K562 (cell line): ENCODE results near the gene CNOT2. TPM values are rescaled to one million over a fixed set of nuclear protein-coding genes. Genes with fewer than 3 reads are reported as not detected.

ENCODE experiments used
- ATAC-seq: fragments of 200-7000 bp; cut with Tn5 transposase; 3 replicates; pipeline ENCODE4 v1.9.1; 2020; ENCODE audit warnings: moderate library complexity
- BruUV-seq: library from RNA; stranded (reverse); fragments of 400-500 nt; replicated peaks from 2 replicates; lab custom pipeline; 2021; lab: Mats Ljungman, UMichigan
- CTCF ChIA-PET: fragments of 300-600 bp; formaldehyde crosslinking; extraction: SDS; loops from one replicate; lab custom pipeline; 2021; ENCODE audit warnings: low intra/inter-chr PET ratio; lab: Yijun Ruan, JAX
- POLR2A ChIA-PET: fragments of 300-600, 350-650 bp; sonication (Branson Sonifier 250); formaldehyde crosslinking; extraction: SDS; loops from one replicate; lab custom pipeline; 2021; ENCODE audit warnings: antibody characterized with exemption, inconsistent platforms; lab: Yijun Ruan, JAX
- DNase-seq, 4 experiments: peaks; one replicate each; pipeline versions ENCODE4 v3.0.0 to v3.0.0-alpha.2; 2011 to 2018; ENCODE audit warnings: low spot score in 3 of 4, mixed read lengths in 3 of 4; ENCODE audit errors: extremely low read depth in 1 of 4
- FAIRE-seq: peaks from 2 replicates; lab custom pipeline; 2011; peaks lifted over from hg19 to GRCh38; lab: Jason Lieb, UNC
- H2AFZ ChIP-seq: 2 replicates; pipeline ENCODE4 v1.6.0; 2011; ENCODE audit warnings: low read depth, low read length, control low read depth, inconsistent platforms
- H3K27ac ChIP-seq: fragments of 200-600 bp; 3 replicates; pipeline ENCODE4 v1.8.0; 2011; ENCODE audit warnings: low read depth, mild to moderate bottlenecking, control low read depth, inconsistent platforms, low read length, moderate library complexity, mixed read lengths; ENCODE audit errors: extremely low read depth
- H3K27me3 ChIP-seq, 2 experiments: fragments of 300-600 bp in 1 of 2; 2 replicates in 1 of 2; 3 replicates in 1 of 2; pipeline versions ENCODE4 v1.6.0 to v1.8.0; 2011; ENCODE audit warnings: inconsistent platforms in 2 of 2, low read length in 2 of 2, mild to moderate bottlenecking in 1 of 2, mixed read lengths in 1 of 2, moderate library complexity in 1 of 2; ENCODE audit not compliant: control insufficient read depth in 2 of 2, insufficient read depth in 2 of 2
- H3K36me3 ChIP-seq: fragments of 300-600 bp; 3 replicates; pipeline ENCODE4 v1.8.0; 2011; ENCODE audit warnings: mild to moderate bottlenecking, low read length, inconsistent platforms; ENCODE audit not compliant: control insufficient read depth, insufficient read depth
- H3K4me1 ChIP-seq, 2 experiments: fragments of 200-600 bp in 1 of 2; replicated peaks in 1 of 2; 2 replicates in 1 of 2; 3 replicates in 1 of 2; pipeline versions ENCODE4 v1.5.1 to v1.8.0; 2011; ENCODE audit warnings: inconsistent platforms in 2 of 2, low read length in 2 of 2, mild to moderate bottlenecking in 1 of 2, mixed read lengths in 1 of 2, moderate library complexity in 1 of 2; ENCODE audit not compliant: control insufficient read depth in 2 of 2, insufficient read depth in 2 of 2
- H3K4me2 ChIP-seq: 2 replicates; pipeline ENCODE4 v1.6.1; 2011; ENCODE audit warnings: low read length, control low read depth, inconsistent platforms, mixed read lengths; ENCODE audit not compliant: insufficient read depth
- H3K4me3 ChIP-seq: fragments of 200-600 bp; sonication (generic), shearing (Covaris generic); 2 replicates; pipeline ENCODE4 v1.5.1; 2016; ENCODE audit warnings: control low read depth, inconsistent platforms
- H3K79me2 ChIP-seq: fragments of 200-600 bp; 3 replicates; pipeline ENCODE4 v1.8.0; 2011; ENCODE audit warnings: low read length, inconsistent platforms; ENCODE audit not compliant: control insufficient read depth, insufficient read depth
- H3K9ac ChIP-seq, 2 experiments: 2 replicates each; pipeline versions ENCODE4 v1.6.0 to v1.6.1; 2011; ENCODE audit warnings: low read depth in 2 of 2, low read length in 2 of 2, control low read depth in 1 of 2, inconsistent platforms in 1 of 2, mild to moderate bottlenecking in 1 of 2, mixed read lengths in 1 of 2; ENCODE audit not compliant: insufficient read depth in 1 of 2
- H3K9me1 ChIP-seq: one replicate; pipeline ENCODE4 v1.6.0; 2011; ENCODE audit warnings: inconsistent platforms, mild to moderate bottlenecking, low read length, moderate library complexity; ENCODE audit not compliant: control insufficient read depth, insufficient read depth
- H3K9me3 ChIP-seq: replicated peaks from 2 replicates; pipeline ENCODE4 v1.5.1; 2011; ENCODE audit warnings: low read depth, low read length, inconsistent platforms; ENCODE audit not compliant: control insufficient read depth, insufficient read depth
- H4K20me1 ChIP-seq: replicated peaks from 2 replicates; pipeline ENCODE4 v1.6.1; 2011; ENCODE audit warnings: low read length, inconsistent platforms, mixed read lengths; ENCODE audit not compliant: control insufficient read depth, insufficient read depth
- CXXC5 ChIP-seq: fragments of 250-450 bp; sonication (Bioruptor Pico); IDR thresholded peaks from 2 replicates; pipeline ENCODE4 v1.8.0; 2022; ENCODE audit warnings: inconsistent platforms, mild to moderate bottlenecking, moderate library complexity
- DPF2 ChIP-seq: fragments of 450-650 bp; IDR thresholded peaks from 2 replicates; pipeline ENCODE4 v1.6.1; 2016
- GATAD2B ChIP-seq: fragments of 450-650 bp; IDR thresholded peaks from 2 replicates; pipeline ENCODE4 v1.6.1; 2017; ENCODE audit warnings: mild to moderate bottlenecking, borderline replicate concordance
- HDAC1 ChIP-seq, 2 experiments: fragments of 450-650 bp; IDR thresholded peaks; 2 replicates each; pipeline ENCODE4 v1.6.1; 2016 to 2017; ENCODE audit warnings: inconsistent platforms in 1 of 2, mild to moderate bottlenecking in 1 of 2, moderate library complexity in 1 of 2
- POLR2G ChIP-seq: fragments of 200-400 bp; formaldehyde crosslinking; IDR thresholded peaks from 2 replicates; pipeline ENCODE4 v1.6.1; 2017; ENCODE audit warnings: low read depth, mild to moderate bottlenecking, antibody characterized with exemption, low read length, moderate library complexity
- STAT5A ChIP-seq: IDR thresholded peaks from 2 replicates; pipeline ENCODE4 v1.6.1; 2012; ENCODE audit warnings: low read length, inconsistent platforms, borderline replicate concordance
- SUPT5H ChIP-seq: fragments of 450-650 bp; IDR thresholded peaks from 2 replicates; pipeline ENCODE4 v1.6.1; 2016
- THRB ChIP-seq: fragments of 450-650 bp; formaldehyde crosslinking; conservative IDR thresholded peaks from 2 replicates; pipeline ENCODE4 v1.4.0; 2022; ENCODE audit warnings: mild to moderate bottlenecking, missing genetic modification characterization
- ZC3H8 ChIP-seq: fragments of 450-650 bp; IDR thresholded peaks from 2 replicates; pipeline ENCODE4 v1.6.1; 2017
- ZNF165 ChIP-seq: fragments of 250-450 bp; sonication (Bioruptor Pico); IDR thresholded peaks from 2 replicates; pipeline ENCODE4 v1.4.0; 2020; ENCODE audit warnings: borderline replicate concordance
- WGBS: fragments of 100-300 bp; shearing (Covaris generic); methylation state at CpG from one replicate; pipeline ENCODE4 v1.1.6; 2016; ENCODE audit warnings: low coverage, mixed read lengths; ENCODE audit not compliant: insufficient coverage; ENCODE audit errors: missing lambda C conversion rate; 5-methylcytosine and 5-hydroxymethylcytosine counted together
- in situ Hi-C: fragments of 300-500 bp; cut with MboI; formaldehyde crosslinking; loops from 4 replicates; pipeline ENCODE4 v1.15.0; 2018; ENCODE audit warnings: inconsistent platforms, mixed read lengths
- intact Hi-C: fragments of 100-400 bp; cut with micrococcal nuclease; formaldehyde crosslinking; loops from 2 replicates; pipeline ENCODE4 v1.14.2; 2022
- polyA plus RNA-seq, 8 experiments: library from polyadenylated mRNA; depleted of rRNA in 4 of 8; stranded (reverse) in 5 of 8; unstranded in 3 of 8; fragments of >200 nt; fragmentation: Nextera tagmentation in 2 of 8; fragmentation: Illumina TruSeq in 1 of 8; extraction: Ambion mirVana in 2 of 8; extraction: Trizol in 1 of 8; gene quantifications; 2 replicates each; pipeline versions ENCODE4 v1.2.1 to v1.2.3, GENCODE V29; 2011 to 2014; ENCODE audit warnings: inconsistent platforms in 1 of 8, missing spikeins in 1 of 8
- total RNA-seq, 7 experiments: library from RNA; depleted of rRNA in 6 of 7; stranded (reverse); fragments of >200 nt in 6 of 7; fragmentation: Illumina TruSeq in 2 of 7; extraction: Trizol in 2 of 7; gene quantifications; 2 replicates each; pipeline versions ENCODE4 v1.2.1 to v1.2.3, GENCODE V29; 2011 to 2021; ENCODE audit warnings: low replicate concordance in 1 of 7

The CNOT2 gene
- total and polyA plus RNA-seq, 9 of the 15 experiments (the other 6 are each of a cell fraction or from before 2014, with no cell fraction given), result 43.6 to 119 (median 84.4) TPM

- H3K9ac ChIP-seq, result no peak overlapping the region
- CTCF ChIA-PET, result no interaction called here
- WGBS, result 3% methylated on average over 3 of the region's 3 CpGs
- no peaks in the 10 kb centered on the region; the same call in 1 of the 2 replicates for H4K20me1 ChIP-seq
- H3K9me1 ChIP-seq, result no peaks in the 10 kb centered on the region
- in situ Hi-C loops (no loop called here), intact Hi-C loops (no loop called here)
- no peaks in the 10 kb centered on the region for H3K9me3 ChIP-seq
- ATAC-seq, result no peak
- no peak overlapping the region for H3K4me2 ChIP-seq
- H3K27me3 ChIP-seq, result no peaks in the 10 kb centered on the region
- no peak overlapping the region for H2AFZ ChIP-seq
- H3K36me3 ChIP-seq, result no peaks in the 10 kb centered on the region
- H3K4me1 ChIP-seq, result no peaks in the 10 kb centered on the region
- no peak overlapping the region for H3K27ac ChIP-seq
- H3K4me3 ChIP-seq, result no peak overlapping the region
- DNase-seq, result no peak
- FAIRE-seq, result no peak
- H3K79me2 ChIP-seq, result no peaks in the 10 kb centered on the region
- TF ChIP-seq THRB (CRISPR knock-in tag) (no peak), CXXC5 (CRISPR knock-in tag) (no peak), SUPT5H (no peak), ZNF165 (CRISPR knock-in tag) (no peak), STAT5A (no peak), ZC3H8 (no peak), DPF2 (no peak), HDAC1 (IDR thresholded peaks at IDR 0.05) (no peak), GATAD2B (no peak), POLR2G (no peak)
- no TSS peak for BruUV-seq
- POLR2A ChIA-PET, result interaction anchor here (0.8 kb wide), 1 partner anchor 9 kb away, joined by 4 read pairs; no protein-coding TSS in a partner anchor
Observed at GRCh38 chr12:70398862-70399261, 155.6 kb downstream of the CNOT2 start.
